Naive B cell (primary cell): Measurements from ENCODE around the gene ISYNA1. TPM values are rescaled to one million over a fixed set of nuclear protein-coding genes. Genes with fewer than 3 reads are reported as not detected.
A peak's percentile ranks its signal among the peaks of the same experiment; 100 is the strongest.

Experiments used
- ATAC-seq, 2 donors: fragments of 150-1000 bp; cut with Tn5 transposase; 2 replicates each; pipeline ENCODE4 v1.10.0; 2021; ENCODE audit warnings: low read depth in 2 of 2, mild to moderate bottlenecking in 2 of 2, moderate library complexity in 2 of 2
- DNase-seq: peaks from one replicate; pipeline ENCODE4 v3.0.0; 2022
- H3K27ac Mint-ChIP-seq, 6 donors: one replicate each; pipeline ENCODE4 v1.8.0; 2020 to 2022; ENCODE audit warnings: mild to moderate bottlenecking in 6 of 6, mixed read lengths in 6 of 6, moderate library complexity in 5 of 6, inconsistent platforms in 2 of 6
- H3K27me3 Mint-ChIP-seq, 3 donors: one replicate each; pipeline ENCODE4 v1.8.0; 2021 to 2022; ENCODE audit warnings: mixed read lengths in 3 of 3, mild to moderate bottlenecking in 1 of 3
- H3K36me3 Mint-ChIP-seq, 2 donors: one replicate each; pipeline ENCODE4 v1.8.0; 2020 to 2022; ENCODE audit warnings: mixed read lengths in 2 of 2, inconsistent platforms in 1 of 2, mild to moderate bottlenecking in 1 of 2
- H3K4me1 Mint-ChIP-seq, 3 donors: one replicate each; pipeline ENCODE4 v1.8.0; 2020 to 2022; ENCODE audit warnings: mixed read lengths in 3 of 3, inconsistent platforms in 1 of 3, mild to moderate bottlenecking in 1 of 3, moderate library complexity in 1 of 3
- H3K4me3 Mint-ChIP-seq, 8 donors: one replicate each; pipeline ENCODE4 v1.8.0; 2020 to 2022; ENCODE audit warnings: mild to moderate bottlenecking in 8 of 8, mixed read lengths in 8 of 8, moderate library complexity in 8 of 8, inconsistent platforms in 2 of 8
- H3K9me3 Mint-ChIP-seq, 7 donors: one replicate each; pipeline ENCODE4 v1.8.0; 2020 to 2022; ENCODE audit warnings: mixed read lengths in 7 of 7, mild to moderate bottlenecking in 5 of 7, inconsistent platforms in 2 of 7, moderate library complexity in 1 of 7
- polyA plus RNA-seq, 6 donors: library from polyadenylated mRNA; unstranded; fragments of 300-500 nt; fragmentation: Illumina TruSeq; gene quantifications; one replicate each; pipeline ENCODE4 v1.2.3, GENCODE V29; 2021; ENCODE audit warnings: low read depth in 6 of 6

Gene ISYNA1
- polyA plus RNA-seq, 6 donors from 2014 or later, result 6.3 to 12.2 (median 8.6) TPM

DNA sequence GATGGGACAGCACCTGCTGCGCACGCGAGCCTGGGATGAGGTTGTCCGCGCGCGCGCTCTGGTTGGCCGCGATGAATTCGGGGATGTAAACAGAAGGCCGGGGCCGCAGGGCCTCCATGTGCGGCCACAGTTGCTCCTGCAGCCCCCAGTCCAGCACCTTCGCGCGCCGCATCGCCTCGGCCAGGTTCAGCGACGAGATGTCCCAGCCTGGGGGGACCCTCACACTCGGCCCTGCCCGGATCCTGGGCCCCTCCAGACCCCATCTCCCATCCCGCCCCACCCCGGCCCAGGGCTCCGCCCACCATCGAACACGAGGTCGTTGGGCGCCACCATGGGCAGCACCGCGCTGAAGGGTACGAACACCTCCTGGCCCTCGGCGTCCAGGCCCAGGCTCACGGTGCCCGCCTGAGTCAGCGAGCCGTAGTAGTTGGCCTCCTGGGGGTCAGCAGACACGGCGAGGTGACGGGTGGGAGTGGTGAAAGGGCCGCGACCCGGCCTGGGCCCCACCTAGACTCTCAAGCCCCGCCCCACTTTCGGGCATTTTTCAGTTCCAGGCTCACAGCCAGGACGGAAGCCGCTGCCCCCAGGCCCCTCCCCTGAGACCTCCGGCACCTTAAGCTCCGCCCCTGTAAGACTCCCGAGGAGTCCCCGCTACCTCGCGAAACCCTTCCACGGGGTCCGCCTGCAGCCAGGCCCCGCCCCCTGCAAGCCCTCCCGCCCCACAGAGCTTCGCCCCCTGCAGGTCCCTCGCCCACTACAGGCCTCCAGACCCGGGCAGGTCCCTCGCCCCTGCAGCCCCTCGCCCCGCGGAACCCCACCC lies 1.1 kb downstream of the ISYNA1 start:
- H3K4me3 Mint-ChIP-seq, result peak overlapping the region; percentile 79 to 93 (median 86)
- H3K9me3 Mint-ChIP-seq, result no peaks in the 10 kb centered on the region
- no peaks in the 10 kb centered on the region for H3K36me3 Mint-ChIP-seq
- H3K27me3 Mint-ChIP-seq, result no peaks in the 10 kb centered on the region
- H3K27ac Mint-ChIP-seq, result peak overlapping the region in 1 of 6 donors; percentile 65
- peak; percentile 48 to 50 for ATAC-seq
- H3K4me1 Mint-ChIP-seq, result peaks cover 19 to 31% (median 27%) of the 10 kb centered on the region in 3 donors
- DNase-seq, result peak; percentile 72

DNA sequence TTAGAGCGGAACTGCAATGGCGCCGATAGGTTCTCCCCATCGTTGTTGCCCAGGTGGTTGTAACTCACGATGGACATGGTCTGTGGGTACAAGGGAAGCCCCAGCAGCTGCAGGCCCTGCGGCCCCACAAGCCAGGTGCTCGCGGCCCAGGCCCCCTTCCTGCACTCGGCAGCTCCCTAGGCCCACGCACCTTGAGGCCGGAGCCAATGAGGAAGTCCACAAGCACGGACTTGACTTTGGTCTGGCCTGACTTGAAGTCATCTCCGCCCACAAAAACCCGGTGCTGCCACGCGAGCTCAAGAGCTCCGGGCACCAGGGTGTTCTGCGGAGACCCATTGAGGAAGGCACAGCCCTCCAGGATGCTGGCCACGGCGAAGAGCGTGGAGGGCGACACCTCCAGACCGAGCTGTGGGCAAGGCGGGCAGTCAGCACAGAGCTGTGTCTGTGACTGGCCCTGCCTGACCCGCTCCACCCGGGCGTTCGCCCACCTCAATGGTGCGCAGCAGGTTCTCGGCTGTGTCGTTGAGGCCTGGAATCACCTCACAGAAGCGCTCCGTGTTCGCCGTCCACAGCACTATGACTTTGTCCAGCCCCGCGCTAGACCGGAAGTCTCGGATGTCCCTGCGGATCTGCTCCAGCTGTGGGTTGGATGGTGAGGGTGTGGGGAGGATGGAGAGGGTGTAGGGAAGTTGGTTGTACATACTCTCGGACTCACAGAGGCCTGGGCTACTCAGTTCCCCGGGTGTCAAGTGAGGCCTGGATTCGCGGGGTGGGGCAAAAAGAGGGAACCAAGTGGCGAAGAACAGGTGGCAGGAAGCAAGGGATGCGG lies 1.9 kb downstream of the ISYNA1 start:
- Mint-ChIP-seq H3K27me3 (no peaks in the 10 kb centered on the region), H3K36me3 (no peaks in the 10 kb centered on the region), H3K4me1 (peaks cover 18 to 29% (median 27%) of the 10 kb centered on the region in 3 donors), H3K4me3 (peak overlapping the region; percentile 79 to 92 (median 84)), H3K9me3 (no peaks in the 10 kb centered on the region), H3K27ac (peak overlapping the region in 1 of 6 donors; percentile 49)
- ATAC-seq, result no peak
- DNase-seq, result no peak

DNA sequence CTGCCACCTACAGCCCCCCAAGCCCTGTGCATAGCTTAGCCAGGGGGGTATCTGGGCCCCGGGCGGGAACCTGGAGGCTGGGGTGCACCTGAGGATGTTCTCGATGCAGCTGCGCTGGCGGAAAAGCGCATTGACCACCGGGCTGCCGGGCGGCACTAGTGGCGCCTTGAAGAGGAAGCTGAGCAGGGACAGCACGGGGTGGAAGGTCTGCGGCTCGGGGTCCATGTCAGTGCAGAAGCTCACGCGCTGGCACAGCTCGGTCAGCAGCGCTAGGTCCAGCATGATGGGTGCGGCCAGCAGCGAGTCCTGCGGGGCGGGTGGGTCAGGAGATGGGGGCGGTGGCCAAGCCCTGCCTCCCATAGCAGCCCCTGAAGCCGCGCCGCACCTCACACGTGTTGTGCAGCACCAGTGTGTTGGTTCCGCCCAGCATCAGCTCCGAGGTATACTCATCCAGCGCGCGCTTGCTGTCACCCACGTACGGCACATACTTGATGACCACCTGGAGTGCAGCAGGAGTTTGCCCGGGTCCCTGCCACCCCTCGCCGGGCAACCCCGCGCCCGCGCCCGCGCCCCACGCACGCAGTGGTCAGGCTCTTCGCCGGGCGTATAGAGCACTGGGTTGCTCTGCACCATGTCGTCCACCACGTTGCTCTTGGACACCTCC lies 2.6 kb downstream of the ISYNA1 start:
- Mint-ChIP-seq H3K36me3 (no peaks in the 10 kb centered on the region), H3K4me3 (peak overlapping the region in 7 of 8 donors; percentile 80 to 89 (median 84)), H3K27ac (no peak overlapping the region), H3K4me1 (peaks cover 13 to 31% (median 30%) of the 10 kb centered on the region in 3 donors), H3K9me3 (no peaks in the 10 kb centered on the region), H3K27me3 (no peaks in the 10 kb centered on the region)
- no peak for DNase-seq
- no peak for ATAC-seq

DNA sequence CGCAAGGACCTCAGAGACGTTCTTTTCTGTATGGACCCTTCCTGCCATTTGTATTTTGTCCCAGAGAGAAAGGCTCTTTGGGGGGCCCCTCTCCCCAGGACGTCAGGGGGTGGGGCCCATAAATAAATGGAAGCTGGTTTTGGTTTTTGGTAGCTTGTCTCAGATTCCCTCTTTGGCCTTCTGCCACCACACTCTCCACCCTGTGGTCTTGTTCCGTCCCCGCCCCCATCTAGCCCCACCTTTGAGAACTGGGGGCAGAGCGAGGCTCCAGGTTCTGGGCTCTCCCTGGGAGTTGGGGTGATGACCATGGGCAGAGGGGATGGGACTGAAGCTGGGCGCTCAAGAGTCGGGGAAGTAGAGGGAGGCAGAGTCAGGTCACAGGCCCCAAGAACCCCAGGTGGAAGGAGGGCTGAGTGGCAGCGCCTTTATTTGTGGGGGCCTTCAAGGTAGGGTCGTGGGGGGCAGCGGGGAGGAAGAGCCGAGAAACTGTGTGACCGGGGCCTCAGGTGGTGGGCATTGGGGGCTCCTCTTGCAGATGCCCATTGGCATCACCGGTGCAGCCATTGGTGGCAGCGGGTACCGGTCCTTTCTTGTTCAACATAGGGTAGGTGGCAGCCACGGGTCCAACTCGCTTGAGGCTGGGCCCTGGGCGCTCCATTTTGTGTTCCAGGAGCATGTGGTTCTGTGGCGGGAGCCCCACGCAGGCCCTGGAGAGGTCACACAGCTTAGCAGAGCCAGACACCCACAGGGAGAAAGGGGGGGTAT lies 3.3 kb downstream of the ISYNA1 start:
- Mint-ChIP-seq H3K4me1 (peaks cover 11 to 34% (median 33%) of the 10 kb centered on the region in 3 donors), H3K4me3 (peak overlapping the region; percentile 75 to 89 (median 85)), H3K27ac (peak overlapping the region in 4 of 6 donors; percentile 22 to 73 (median 52)), H3K27me3 (no peaks in the 10 kb centered on the region), H3K9me3 (no peaks in the 10 kb centered on the region), H3K36me3 (no peaks in the 10 kb centered on the region)
- ATAC-seq (no peak), DNase-seq (no peak)

DNA sequence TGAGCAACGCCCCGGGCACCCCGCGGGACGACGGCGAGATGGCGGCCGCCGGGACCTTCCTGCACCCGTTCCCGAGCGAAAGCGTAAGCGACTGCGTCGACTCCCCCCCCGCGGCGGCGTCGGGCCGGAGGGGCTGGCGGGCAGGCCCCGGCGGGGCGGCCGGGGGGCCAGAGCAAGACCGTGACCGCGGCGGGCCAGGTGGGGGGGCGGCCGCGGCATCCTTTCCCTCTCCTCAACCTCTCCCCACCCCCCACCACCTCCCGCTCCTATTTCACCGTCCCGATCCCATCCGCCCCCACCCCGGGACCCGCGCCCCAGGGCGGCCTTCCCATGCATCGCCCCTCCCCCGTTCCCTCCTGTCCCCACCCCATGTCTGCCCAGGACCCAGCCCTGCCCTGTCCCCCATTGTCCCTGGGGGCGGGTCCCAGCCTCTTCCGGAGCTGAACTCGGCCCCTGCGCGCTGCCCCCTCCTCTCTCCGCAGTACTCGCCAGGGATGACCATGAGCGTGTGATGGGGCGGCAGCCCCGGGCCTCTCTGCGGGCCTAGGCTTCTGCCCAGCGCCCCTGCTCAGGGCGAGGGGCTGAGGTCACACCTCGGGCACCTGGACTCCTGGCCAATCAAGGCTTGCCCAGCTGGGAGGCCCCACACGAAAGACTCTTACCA lies 4.1 kb downstream of the ISYNA1 start:
- Mint-ChIP-seq H3K9me3 (no peaks in the 10 kb centered on the region), H3K4me1 (peaks cover 11 to 39% (median 26%) of the 10 kb centered on the region in 3 donors), H3K4me3 (peak overlapping the region; percentile 75 to 89 (median 85)), H3K36me3 (no peaks in the 10 kb centered on the region), H3K27ac (peak overlapping the region in 3 of 6 donors; percentile 38 to 82 (median 56)), H3K27me3 (no peaks in the 10 kb centered on the region)
- ATAC-seq (no peak), DNase-seq (no peak)

DNA sequence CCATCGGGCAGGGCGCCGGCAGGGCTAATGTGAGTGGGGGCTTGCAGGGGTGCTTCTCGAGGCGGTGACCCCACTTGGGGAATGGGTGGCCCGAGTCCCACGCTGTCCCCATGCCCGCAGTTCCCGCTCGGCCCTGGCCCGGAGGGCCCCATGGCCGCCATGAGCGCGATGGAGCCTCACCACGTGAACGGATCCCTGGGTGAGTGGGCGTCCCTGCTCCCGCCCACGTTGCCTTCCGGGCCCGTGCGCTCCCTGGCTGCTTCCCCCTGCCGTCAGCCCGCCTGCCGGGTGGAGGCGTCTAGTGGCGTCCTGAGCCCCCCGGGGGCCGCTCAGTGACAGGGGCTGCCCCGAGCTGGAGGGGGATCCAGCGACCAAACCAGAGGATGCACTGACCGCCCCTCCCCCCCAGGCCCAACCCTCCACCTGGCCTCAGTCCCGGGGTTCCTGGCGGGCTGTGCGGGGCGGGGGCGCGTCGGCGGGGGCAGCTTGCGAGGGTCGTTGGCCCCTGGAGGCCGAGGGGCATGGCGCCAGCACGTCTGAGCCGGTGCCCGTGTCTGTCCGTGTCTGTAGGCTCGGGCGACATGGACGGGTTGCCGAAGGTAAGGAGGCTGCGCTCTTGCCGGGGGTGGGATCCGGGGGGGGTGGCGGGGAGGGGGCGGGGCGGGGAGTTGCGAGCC lies 4.8 kb downstream of the ISYNA1 start:
- peak overlapping the region; percentile 66 to 88 (median 75) for H3K4me3 Mint-ChIP-seq
- peak overlapping the region in 3 of 6 donors; percentile 34 to 77 (median 70) for H3K27ac Mint-ChIP-seq
- no peaks in the 10 kb centered on the region for H3K36me3 Mint-ChIP-seq
- ATAC-seq (peak; percentile 36 to 43), DNase-seq (peak; percentile 74)
- no peaks in the 10 kb centered on the region for H3K9me3 Mint-ChIP-seq
- H3K27me3 Mint-ChIP-seq, result no peaks in the 10 kb centered on the region
- H3K4me1 Mint-ChIP-seq, result peaks cover 14 to 39% (median 25%) of the 10 kb centered on the region in 3 donors

DNA sequence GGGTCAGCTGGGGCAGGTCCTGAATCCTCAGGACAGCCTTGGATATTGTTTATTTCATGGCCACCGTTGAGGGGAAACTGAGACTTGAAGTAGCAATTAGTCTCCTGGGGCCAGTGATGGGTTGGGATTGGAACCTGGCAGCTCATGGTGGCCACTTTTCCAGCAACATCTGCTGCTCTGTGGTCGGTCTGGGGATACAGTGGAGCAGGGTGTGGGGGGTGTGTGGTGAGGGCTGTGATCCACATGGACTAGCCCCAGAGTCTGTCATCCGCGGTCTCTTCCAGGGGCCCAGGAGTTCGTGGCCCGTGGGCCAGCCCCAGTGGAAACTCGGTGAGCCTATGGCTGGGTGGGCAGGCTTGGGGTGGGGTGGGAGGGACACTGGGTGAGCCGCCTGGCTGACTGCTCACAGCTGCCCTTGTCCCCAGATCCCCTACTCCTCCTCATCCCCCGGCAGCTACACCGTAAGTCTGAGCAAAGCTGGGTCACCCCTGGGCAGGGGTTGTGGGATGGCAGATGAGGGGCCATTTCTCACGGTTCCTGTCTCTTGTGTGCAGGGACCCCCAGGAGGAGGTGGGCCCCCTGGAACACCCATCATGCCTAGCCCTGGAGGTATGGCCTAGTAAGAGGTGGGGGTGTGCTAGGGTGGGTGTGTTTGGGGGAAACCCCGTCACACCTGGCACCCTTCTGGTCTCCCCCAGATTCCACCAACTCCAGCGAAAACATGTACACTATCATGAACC lies 5.5 kb downstream of the ISYNA1 start:
- Mint-ChIP-seq H3K9me3 (no peaks in the 10 kb centered on the region), H3K4me1 (peaks cover 14 to 39% (median 25%) of the 10 kb centered on the region in 3 donors), H3K27ac (peak overlapping the region in 4 of 6 donors; percentile 27 to 82 (median 50)), H3K36me3 (no peaks in the 10 kb centered on the region), H3K4me3 (peak overlapping the region; percentile 68 to 89 (median 80)), H3K27me3 (no peaks in the 10 kb centered on the region)
- DNase-seq (no peak), ATAC-seq (no peak)

DNA sequence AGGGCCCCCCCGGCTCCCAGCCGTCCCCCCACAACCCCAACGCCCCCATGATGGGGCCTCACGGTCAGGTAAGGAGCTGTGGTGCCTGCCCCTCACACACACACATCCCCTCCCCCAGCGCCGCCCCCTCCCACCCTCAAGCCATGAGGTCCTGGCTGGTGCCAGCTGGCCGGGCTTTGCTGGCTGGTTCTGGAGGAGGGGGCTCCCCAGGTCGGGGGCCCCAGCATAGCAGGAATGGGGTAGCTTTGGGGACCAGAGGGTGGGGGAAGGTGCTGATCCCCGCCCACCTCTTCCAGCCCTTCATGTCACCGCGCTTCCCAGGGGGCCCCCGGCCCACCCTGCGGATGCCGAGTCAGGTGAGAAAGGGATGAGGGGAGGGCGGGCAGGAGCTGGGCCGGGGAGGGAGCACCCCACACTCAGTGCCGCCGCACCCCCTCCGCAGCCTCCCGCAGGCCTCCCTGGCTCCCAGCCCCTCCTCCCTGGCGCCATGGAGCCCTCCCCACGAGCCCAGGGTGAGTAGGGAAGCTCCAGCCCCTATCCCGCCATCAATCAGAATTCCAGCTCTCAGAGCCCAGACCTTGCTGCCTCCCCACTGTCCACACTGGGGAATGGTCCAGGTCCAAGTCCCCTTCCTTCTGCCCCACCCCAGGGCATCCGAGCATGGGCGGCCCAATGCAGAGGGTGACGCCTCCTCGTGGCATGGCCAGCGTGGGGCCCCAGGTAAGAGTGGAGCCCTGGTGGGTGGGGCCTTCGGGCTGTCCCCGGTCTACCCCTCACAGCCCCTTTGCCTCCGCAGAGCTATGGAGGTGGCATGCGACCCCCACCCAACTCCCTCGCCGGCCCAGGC lies 6.4 kb downstream of the ISYNA1 start:
- ATAC-seq (no peak), DNase-seq (no peak)
- peak overlapping the region in 3 of 6 donors; percentile 27 to 82 (median 70) for H3K27ac Mint-ChIP-seq
- H3K27me3 Mint-ChIP-seq, result no peaks in the 10 kb centered on the region
- peaks cover 14 to 39% (median 25%) of the 10 kb centered on the region in 3 donors for H3K4me1 Mint-ChIP-seq
- no peaks in the 10 kb centered on the region for H3K9me3 Mint-ChIP-seq
- H3K4me3 Mint-ChIP-seq, result peak overlapping the region in 7 of 8 donors; percentile 55 to 89 (median 65)
- H3K36me3 Mint-ChIP-seq, result no peaks in the 10 kb centered on the region

DNA sequence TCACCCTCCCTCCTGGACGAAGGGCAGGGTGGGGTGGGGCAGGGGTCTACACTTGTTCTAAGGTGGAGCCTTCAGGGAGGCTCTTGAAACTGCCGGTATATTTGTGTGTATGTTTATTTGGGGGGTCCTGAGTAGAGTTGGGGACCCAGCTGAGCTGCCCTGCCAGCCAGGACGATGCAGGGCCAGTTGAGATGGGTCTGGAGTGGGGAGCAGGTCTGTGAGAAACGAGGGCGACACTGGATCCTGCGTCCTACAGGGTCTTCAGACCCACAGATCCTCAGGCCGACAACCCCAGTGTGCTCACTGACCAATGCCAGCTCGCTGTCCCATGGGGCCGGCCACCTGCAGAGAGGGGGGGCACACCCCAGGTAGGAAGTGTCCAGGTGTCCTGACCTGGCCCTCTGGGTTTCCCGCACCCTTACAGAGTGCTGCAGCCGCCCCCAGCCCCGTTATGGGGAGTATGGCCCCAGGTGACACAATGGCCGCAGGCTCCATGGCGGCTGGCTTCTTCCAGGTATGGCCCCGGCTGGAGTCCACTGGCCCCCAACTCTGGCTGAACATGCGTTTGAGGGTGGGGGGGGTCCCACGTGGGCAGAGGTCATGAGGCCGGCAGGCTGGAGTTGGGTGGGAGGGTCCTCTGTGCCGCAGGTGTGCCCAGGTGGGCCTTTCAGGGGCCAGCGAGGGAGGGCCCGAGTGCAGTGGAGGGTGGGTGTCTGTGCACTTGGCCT lies 7.4 kb downstream of the ISYNA1 start:
- no peaks in the 10 kb centered on the region for H3K27me3 Mint-ChIP-seq
- H3K36me3 Mint-ChIP-seq, result no peaks in the 10 kb centered on the region
- peak overlapping the region in 7 of 8 donors; percentile 35 to 82 (median 61) for H3K4me3 Mint-ChIP-seq
- H3K9me3 Mint-ChIP-seq, result no peaks in the 10 kb centered on the region
- peak overlapping the region in 5 of 6 donors; percentile 34 to 91 (median 68) for H3K27ac Mint-ChIP-seq
- H3K4me1 Mint-ChIP-seq, result peaks cover 9 to 37% (median 22%) of the 10 kb centered on the region in 3 donors
- DNase-seq (no peak), ATAC-seq (no peak)

DNA sequence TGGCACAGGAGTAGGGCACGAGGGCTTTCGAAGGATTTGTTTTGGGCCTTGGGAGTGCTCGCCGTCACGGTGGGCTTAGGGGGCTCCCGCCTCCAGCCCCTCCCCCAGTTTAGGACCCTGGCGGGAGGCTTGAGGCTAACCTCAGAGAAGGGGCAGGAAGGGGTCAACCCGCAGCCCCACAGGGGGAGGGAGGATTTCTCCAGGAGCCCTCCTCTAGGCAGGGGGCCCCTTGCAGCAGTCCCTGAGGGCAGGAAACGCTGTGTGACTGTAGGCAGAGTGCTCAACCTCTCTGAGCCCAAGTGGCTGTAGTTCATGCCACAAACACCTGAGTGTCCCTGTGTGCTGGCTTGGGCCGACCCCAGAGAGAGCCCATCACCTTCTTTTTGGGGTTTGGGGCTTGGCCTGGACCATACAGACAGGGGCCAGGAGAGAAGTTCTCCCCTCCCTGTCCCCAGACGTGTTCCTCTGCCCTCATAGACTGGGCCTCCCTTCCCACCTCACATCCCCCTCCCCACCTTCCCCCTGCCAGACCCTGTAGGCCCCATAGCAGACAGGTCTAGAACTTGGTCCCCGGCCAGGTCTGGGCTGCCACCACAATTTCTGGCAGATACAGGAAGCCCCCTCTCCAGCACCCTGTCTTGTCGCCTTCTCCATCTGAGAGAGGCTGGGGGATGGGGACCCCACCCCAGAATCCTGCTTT lies 8.1 kb downstream of the ISYNA1 start:
- Mint-ChIP-seq H3K4me1 (peaks cover 15 to 35% (median 22%) of the 10 kb centered on the region in 3 donors), H3K9me3 (no peaks in the 10 kb centered on the region), H3K27me3 (no peaks in the 10 kb centered on the region), H3K4me3 (peak overlapping the region; percentile 55 to 88 (median 72)), H3K27ac (peak overlapping the region in 5 of 6 donors; percentile 44 to 96 (median 72)), H3K36me3 (no peaks in the 10 kb centered on the region)
- no peak for ATAC-seq
- no peak for DNase-seq
